Activated T-helper 9 cell treated with anti-CD3 and anti-CD28 coated beads, Interleukin-2, amount 50 U/mL, for 16 hours (primary cell): ENCODE measurements around the gene SNX12.
"Not testable (repeated sequence)": the region's sequence is repeated elsewhere in the genome, so short reads cannot be mapped to it uniquely, and the experiment has no call there.

Source experiments
- DNase-seq: peaks from one replicate; pipeline ENCODE4 v3.0.0-alpha.2; 2020; ENCODE audit warnings: low read depth

SNX12 gene

GRCh38 chrX:71091263-71091662 is 23.1 kb upstream of the SNX12 start:
- no peak for DNase-seq

- DNase-seq, result no peak
Measured at GRCh38 chrX:71085900-71086299, 17.8 kb upstream of the SNX12 start.

GRCh38 chrX:71082822-71083221 is 14.7 kb upstream of the SNX12 start:
- DNase-seq, result no peak

GRCh38 chrX:71082124-71082647 is 14.1 kb upstream of the SNX12 start:
- DNase-seq, result no peak

- DNase-seq, result no peak
Measured at GRCh38 chrX:71081330-71082123, 13.4 kb upstream of the SNX12 start.

GRCh38 chrX:71070531-71070930 is 2.4 kb upstream of the SNX12 start:
- DNase-seq, result no peak

- no peak for DNase-seq
Measured at GRCh38 chrX:71067712-71068043, 456 bp downstream of the SNX12 start.

GRCh38 chrX:71067089-71067488 is 1.0 kb downstream of the SNX12 start:
- no peak for DNase-seq

GRCh38 chrX:71060127-71060526 is 8.0 kb downstream of the SNX12 start:
- DNase-seq, result no peak

GRCh38 chrX:71057848-71058530 is 10.1 kb downstream of the SNX12 start:
- DNase-seq, result no peak

GRCh38 chrX:71056867-71057266 is 11.3 kb downstream of the SNX12 start:
- DNase-seq, result no peak

- DNase-seq, result peak; percentile 1
Measured at GRCh38 chrX:71053217-71053621, 14.9 kb downstream of the SNX12 start.

GRCh38 chrX:71052721-71053120 is 15.4 kb downstream of the SNX12 start:
- DNase-seq, result no peak

GRCh38 chrX:71047891-71048290 is 20.2 kb downstream of the SNX12 start:
- not testable (repeated sequence) for DNase-seq

- DNase-seq, result no peak
Measured at GRCh38 chrX:71017396-71017939, 50.7 kb downstream of the SNX12 start.
